GM19438 (cell line): ENCODE data around the gene ZNRF1.
"Not testable (repeated sequence)": the region's sequence is repeated elsewhere in the genome, so short reads cannot be mapped to it uniquely, and the experiment has no call there.

Source experiments
- ATAC-seq: cut with Tn5 transposase; IDR thresholded peaks from one replicate; pipeline ENCODE4 v1.9.1; 2021; ENCODE audit warnings: low read depth; ENCODE audit not compliant: unreplicated experiment

The ZNRF1 gene

GRCh38 chr16:75074920-75075687 lies 76.3 kb downstream of the ZNRF1 start:
- peak; percentile 93 for ATAC-seq

- ATAC-seq: peak; percentile 9
Observed at GRCh38 chr16:75075688-75076268, 77.0 kb downstream of the ZNRF1 start.

GRCh38 chr16:75078886-75079285 lies 80.1 kb downstream of the ZNRF1 start:
- no peak for ATAC-seq

- ATAC-seq: no peak
Observed at GRCh38 chr16:75079346-75079926, 80.6 kb downstream of the ZNRF1 start.

- no peak for ATAC-seq
Observed at GRCh38 chr16:75080205-75081029, 81.6 kb downstream of the ZNRF1 start.

GRCh38 chr16:75081179-75081859 lies 82.5 kb downstream of the ZNRF1 start:
- no peak for ATAC-seq

- no peak for ATAC-seq
Observed at GRCh38 chr16:75083813-75084212, 85.0 kb downstream of the ZNRF1 start.

- no peak for ATAC-seq
Observed at GRCh38 chr16:75085556-75085955, 86.7 kb downstream of the ZNRF1 start.

GRCh38 chr16:75086281-75086680 lies 87.5 kb downstream of the ZNRF1 start:
- ATAC-seq: no peak

- ATAC-seq: no peak
Observed at GRCh38 chr16:75086688-75087374, 88.0 kb downstream of the ZNRF1 start.

- ATAC-seq: no peak
Observed at GRCh38 chr16:75087375-75087979, 88.7 kb downstream of the ZNRF1 start.

- ATAC-seq: no peak
Observed at GRCh38 chr16:75088216-75088615, 89.4 kb downstream of the ZNRF1 start.

- no peak for ATAC-seq
Observed at GRCh38 chr16:75088934-75089333, 90.1 kb downstream of the ZNRF1 start.

GRCh38 chr16:75089486-75090202 lies 90.8 kb downstream of the ZNRF1 start:
- no peak for ATAC-seq

GRCh38 chr16:75090899-75091298 lies 92.1 kb downstream of the ZNRF1 start:
- not testable (repeated sequence) for ATAC-seq

- ATAC-seq: not testable (repeated sequence)
Observed at GRCh38 chr16:75091619-75092018, 92.8 kb downstream of the ZNRF1 start.

- no peak for ATAC-seq
Observed at GRCh38 chr16:75092777-75093176, 94.0 kb downstream of the ZNRF1 start.

- ATAC-seq: no peak
Observed at GRCh38 chr16:75093598-75094540, 95.0 kb downstream of the ZNRF1 start.
